ENCODE results near the gene LRP2BP.
"Not testable (repeated sequence)": the region's sequence is repeated elsewhere in the genome, so short reads cannot be mapped to it uniquely, and the experiment has no call there.

Gene LRP2BP

GRCh38 chr4:185361872-185362271, 33.9 kb downstream of the LRP2BP start:
- no peak for DNase-seq (ENCODE audit: low read depth in 3 of 3)

- DNase-seq (ENCODE audit: low read depth in 3 of 3): no peak
Measured at GRCh38 chr4:185359767-185360446, 35.8 kb downstream of the LRP2BP start.

- DNase-seq (ENCODE audit: low read depth in 3 of 3): no peak
Measured at GRCh38 chr4:185358959-185359358, 36.8 kb downstream of the LRP2BP start.

GRCh38 chr4:185358514-185358913, 37.2 kb downstream of the LRP2BP start:
- no peak for DNase-seq (ENCODE audit: low read depth in 3 of 3)

- no peak for DNase-seq (ENCODE audit: low read depth in 3 of 3)
Measured at GRCh38 chr4:185357733-185358440, 37.8 kb downstream of the LRP2BP start.

GRCh38 chr4:185357211-185357610, 38.5 kb downstream of the LRP2BP start:
- no peak for DNase-seq (ENCODE audit: low read depth in 3 of 3)

GRCh38 chr4:185352741-185353140, 43.0 kb downstream of the LRP2BP start:
- no peak for DNase-seq (ENCODE audit: low read depth in 3 of 3)

GRCh38 chr4:185352202-185352601, 43.5 kb downstream of the LRP2BP start:
- no peak for DNase-seq (ENCODE audit: low read depth in 3 of 3)

- DNase-seq (ENCODE audit: low read depth in 3 of 3): no peak
Measured at GRCh38 chr4:185351691-185352090, 44.0 kb downstream of the LRP2BP start.

- no peak for DNase-seq (ENCODE audit: low read depth in 3 of 3)
Measured at GRCh38 chr4:185346975-185347601, 48.6 kb downstream of the LRP2BP start.

GRCh38 chr4:185344743-185345538, 50.8 kb downstream of the LRP2BP start:
- DNase-seq (ENCODE audit: low read depth in 3 of 3): no peak

GRCh38 chr4:185343726-185344581, 51.8 kb downstream of the LRP2BP start:
- DNase-seq (ENCODE audit: low read depth in 3 of 3): no peak

- no peak for DNase-seq (ENCODE audit: low read depth in 3 of 3)
Measured at GRCh38 chr4:185341841-185342240, 53.9 kb downstream of the LRP2BP start.

GRCh38 chr4:185341377-185341776, 54.3 kb downstream of the LRP2BP start:
- DNase-seq (ENCODE audit: low read depth in 3 of 3): no peak

GRCh38 chr4:185339941-185340340, 55.8 kb downstream of the LRP2BP start:
- DNase-seq (ENCODE audit: low read depth in 3 of 3): no peak

- no peak for DNase-seq (ENCODE audit: low read depth in 3 of 3)
Measured at GRCh38 chr4:185335579-185335978, 60.1 kb downstream of the LRP2BP start.

GRCh38 chr4:185334326-185334725, 61.4 kb downstream of the LRP2BP start:
- no peak for DNase-seq (ENCODE audit: low read depth in 3 of 3)

GRCh38 chr4:185332575-185333464, 62.9 kb downstream of the LRP2BP start:
- DNase-seq (ENCODE audit: low read depth in 3 of 3): no peak

GRCh38 chr4:185329879-185330510, 65.7 kb downstream of the LRP2BP start:
- DNase-seq (ENCODE audit: low read depth in 3 of 3): not testable (repeated sequence)

- no peak for DNase-seq (ENCODE audit: low read depth in 3 of 3)
Measured at GRCh38 chr4:185328586-185328985, 67.1 kb downstream of the LRP2BP start.

Measured in stimulated activated CD4-positive, alpha-beta T cell treated with anti-CD3 and anti-CD28 coated beads, TNF-alpha, amount 100 ng/mL, for 48 hours (primary cell).